IMR-90 (cell line): Measurements from ENCODE around the gene WIPF2. TPM values are rescaled to one million over a fixed set of nuclear protein-coding genes. Genes with fewer than 3 reads are reported as not detected.

Source experiments
- ATAC-seq: fragments of 200-7000 bp; cut with Tn5 transposase; 2 replicates; pipeline ENCODE4 v1.9.1; 2020; ENCODE audit warnings: low read depth, mild to moderate bottlenecking, moderate library complexity
- BruUV-seq: library from RNA; stranded (reverse); fragments of 400-500 nt; replicated peaks from 2 replicates; lab custom pipeline; 2021; lab: Mats Ljungman, UMichigan
- CTCF ChIA-PET: fragments of 300-600 bp; formaldehyde crosslinking; extraction: SDS; loops from one replicate; lab custom pipeline; 2021; ENCODE audit warnings: antibody characterized with exemption; lab: Yijun Ruan, JAX
- POLR2A ChIA-PET: fragments of 300-600 bp; sonication (Branson Sonifier 250); formaldehyde crosslinking; loops from one replicate; lab custom pipeline; 2022; ENCODE audit warnings: antibody characterized with exemption; ENCODE audit not compliant: unreplicated experiment; lab: Charles Lee
- DNase-seq: peaks from one replicate; pipeline ENCODE4 v3.0.0; 2013
- H2AFZ ChIP-seq: replicated peaks from 2 replicates; pipeline ENCODE3; 2013; ENCODE audit warnings: low read length, mild to moderate bottlenecking; ENCODE audit not compliant: poor library complexity
- H2AK5ac ChIP-seq: 2 replicates; pipeline ENCODE4 v1.6.1; 2013; ENCODE audit warnings: low read depth, low read length, inconsistent platforms
- H2AK9ac ChIP-seq: replicated peaks from 2 replicates; pipeline ENCODE3; 2013; ENCODE audit warnings: mild to moderate bottlenecking, low read depth, low read length, moderate library complexity; ENCODE audit not compliant: poor library complexity
- H2BK120ac ChIP-seq: 2 replicates; pipeline ENCODE4 v1.6.1; 2013; ENCODE audit warnings: low read depth, low read length, inconsistent platforms
- H2BK15ac ChIP-seq: 3 replicates; pipeline ENCODE4 v1.6.1; 2013; ENCODE audit warnings: low read depth, low read length, inconsistent platforms
- H2BK20ac ChIP-seq: 2 replicates; pipeline ENCODE4 v1.6.1; 2013; ENCODE audit warnings: low read depth, mild to moderate bottlenecking, inconsistent platforms, low read length, moderate library complexity
- H2BK5ac ChIP-seq: 2 replicates; pipeline ENCODE4 v1.6.1; 2013; ENCODE audit warnings: mild to moderate bottlenecking, low read depth, low read length, inconsistent platforms; ENCODE audit not compliant: poor library complexity, severe bottlenecking
- H3K14ac ChIP-seq: replicated peaks from 2 replicates; pipeline ENCODE4 v1.6.1; 2013; ENCODE audit warnings: low read depth, low read length, inconsistent platforms
- H3K18ac ChIP-seq: 2 replicates; pipeline ENCODE4 v1.6.1; 2013; ENCODE audit warnings: low read depth, low read length, control low read depth
- H3K23ac ChIP-seq: 2 replicates; pipeline ENCODE4 v1.6.1; 2013; ENCODE audit warnings: low read depth, low read length, inconsistent platforms
- H3K27ac ChIP-seq: 2 replicates; pipeline ENCODE4 v1.5.1; 2013; ENCODE audit warnings: mild to moderate bottlenecking, control low read depth, low read length; ENCODE audit not compliant: insufficient read depth
- H3K27me3 ChIP-seq: 2 replicates; pipeline ENCODE4 v1.6.1; 2013; ENCODE audit warnings: low read length; ENCODE audit not compliant: control insufficient read depth, insufficient read depth
- H3K36me3 ChIP-seq: 2 replicates; pipeline ENCODE4 v1.6.1; 2013; ENCODE audit warnings: low read length, mixed read lengths; ENCODE audit not compliant: control insufficient read depth, insufficient read depth
- H3K4ac ChIP-seq: 2 replicates; pipeline ENCODE4 v1.6.1; 2013; ENCODE audit warnings: low read depth, low read length, inconsistent platforms
- H3K4me1 ChIP-seq: 2 replicates; pipeline ENCODE4 v1.6.1; 2013; ENCODE audit warnings: low read length, mixed read lengths; ENCODE audit not compliant: control insufficient read depth, insufficient read depth
- H3K4me2 ChIP-seq: 2 replicates; pipeline ENCODE4 v1.6.1; 2013; ENCODE audit warnings: low read depth, mild to moderate bottlenecking, control low read depth, low read length, moderate library complexity
- H3K4me3 ChIP-seq: 2 replicates; pipeline ENCODE4 v1.5.1; 2013; ENCODE audit warnings: low read depth, mild to moderate bottlenecking, control low read depth, low read length, moderate library complexity; ENCODE audit not compliant: insufficient read depth
- H3K56ac ChIP-seq: 2 replicates; pipeline ENCODE4 v1.6.1; 2013; ENCODE audit warnings: low read length, inconsistent platforms; ENCODE audit not compliant: insufficient read depth; ENCODE audit errors: extremely low read depth
- H3K79me1 ChIP-seq, 2 experiments: 2 replicates each; pipeline ENCODE4 v1.6.1; 2013; ENCODE audit warnings: low read length in 2 of 2, inconsistent platforms in 1 of 2, low read depth in 1 of 2
- H3K9ac ChIP-seq: 2 replicates; pipeline ENCODE4 v1.6.1; 2013; ENCODE audit warnings: low read depth, low read length, control low read depth
- H3K9me1 ChIP-seq: 2 replicates; pipeline ENCODE4 v1.6.1; 2013; ENCODE audit warnings: low read length, inconsistent platforms; ENCODE audit not compliant: insufficient read depth
- H3K9me3 ChIP-seq: 2 replicates; pipeline ENCODE4 v1.6.1; 2013; ENCODE audit warnings: low read length; ENCODE audit not compliant: control insufficient read depth, insufficient read depth
- H4K20me1 ChIP-seq: 2 replicates; pipeline ENCODE4 v1.6.1; 2013; ENCODE audit warnings: low read length, inconsistent platforms; ENCODE audit not compliant: insufficient read depth
- H4K5ac ChIP-seq: 2 replicates; pipeline ENCODE4 v1.6.1; 2013; ENCODE audit warnings: mild to moderate bottlenecking, low read depth, low read length, control low read depth
- H4K8ac ChIP-seq, 2 experiments: 2 replicates each; pipeline ENCODE4 v1.6.1; 2013; ENCODE audit warnings: low read depth in 2 of 2, low read length in 2 of 2, control low read depth in 1 of 2, inconsistent platforms in 1 of 2
- H4K91ac ChIP-seq: 2 replicates; pipeline ENCODE4 v1.6.1; 2013; ENCODE audit warnings: low read depth, low read length, inconsistent platforms; ENCODE audit not compliant: insufficient read depth
- BHLHE40 ChIP-seq: fragments of 150-350 bp; IDR thresholded peaks from 2 replicates; pipeline ENCODE4 v1.6.1; 2016; ENCODE audit warnings: mild to moderate bottlenecking, low read depth, low read length
- CHD1 ChIP-seq: IDR thresholded peaks from 2 replicates; pipeline ENCODE4 v1.6.1; 2012; ENCODE audit warnings: low read depth, low read length, improper control_type of control experiment
- CTCF ChIP-seq: conservative IDR thresholded peaks from 2 replicates; pipeline ENCODE4 v1.5.1; 2012; ENCODE audit warnings: mild to moderate bottlenecking, low read depth, low read length, improper control_type of control experiment
- ELK1 ChIP-seq: fragments of 150-350 bp; IDR thresholded peaks from 2 replicates; pipeline ENCODE4 v1.6.1; 2016; ENCODE audit warnings: low read depth, mild to moderate bottlenecking, low read length, moderate library complexity, borderline replicate concordance
- FOS ChIP-seq: fragments of 150-350 bp; IDR thresholded peaks from 2 replicates; pipeline ENCODE4 v1.6.1; 2016; ENCODE audit warnings: low read depth, low read length
- MAFK ChIP-seq: IDR thresholded peaks from 2 replicates; pipeline ENCODE4 v1.6.1; 2012; ENCODE audit warnings: low read depth, low read length, improper control_type of control experiment
- POLR2A ChIP-seq: IDR thresholded peaks from 2 replicates; pipeline ENCODE4 v1.6.1; 2012; ENCODE audit warnings: mild to moderate bottlenecking, low read depth, low read length
- RAD21 ChIP-seq: IDR thresholded peaks from 2 replicates; pipeline ENCODE4 v1.6.1; 2012; ENCODE audit warnings: low read length, improper control_type of control experiment
- RCOR1 ChIP-seq: IDR thresholded peaks from 2 replicates; pipeline ENCODE4 v1.6.1; 2012; ENCODE audit warnings: mild to moderate bottlenecking, low read length, improper control_type of control experiment; ENCODE audit not compliant: insufficient replicate concordance
- SMC3 ChIP-seq: fragments of 150-350 bp; IDR thresholded peaks from 2 replicates; pipeline ENCODE4 v1.6.1; 2016; ENCODE audit warnings: low read depth, mild to moderate bottlenecking, antibody characterized with exemption, low read length, moderate library complexity
- USF2 ChIP-seq: fragments of 150-350 bp; IDR thresholded peaks from 2 replicates; pipeline ENCODE4 v1.6.1; 2017; ENCODE audit warnings: mild to moderate bottlenecking, antibody characterized with exemption, low read length, low read depth
- WGBS, 2 experiments: methylation state at CpG; one replicate each; pipeline versions ENCODE4 v1.1.5 to v1.1.7; 2013; ENCODE audit warnings: missing lambda C conversion rate in 2 of 2; ENCODE audit not compliant: insufficient read length in 1 of 2; ENCODE audit errors: extremely low coverage in 2 of 2; 5-methylcytosine and 5-hydroxymethylcytosine counted together
- dilution Hi-C: fragments of 300-500 bp; cut with HindIII; formaldehyde crosslinking; loops from one replicate; pipeline ENCODE4 v1.14.3; 2018; ENCODE audit warnings: low sequenced_read_pairs; ENCODE audit not compliant: unreplicated experiment
- in situ Hi-C: fragments of 300-500 bp; cut with MboI; formaldehyde crosslinking; loops from 3 replicates; pipeline ENCODE4 v1.14.3; 2019; ENCODE audit warnings: low sequenced_read_pairs, inconsistent platforms, mixed read lengths
- intact Hi-C: fragments of 100-400 bp; cut with micrococcal nuclease; formaldehyde crosslinking; loops from 2 replicates; pipeline ENCODE4 v1.10.0; 2022
- polyA plus RNA-seq, 3 experiments: library from polyadenylated mRNA; depleted of rRNA; stranded (reverse); fragments of >200 nt; gene quantifications; 2 replicates each; pipeline ENCODE4 v1.2.3, GENCODE V29; 2012; ENCODE audit warnings: low replicate concordance in 1 of 3
- total RNA-seq: library from RNA; depleted of rRNA; stranded (reverse); fragments of >200 nt; gene quantifications from 2 replicates; pipeline ENCODE4 v1.2.3, GENCODE V29; 2012

The WIPF2 gene
- total and polyA plus RNA-seq, 2 of the 4 experiments (the other 2 are of a cell fraction) = 2.0 to 8.9 TPM

GRCh38 chr17:40182606-40183005 is 36.5 kb upstream of the WIPF2 start:
- Histone ChIP-seq H3K36me3 (peaks cover 2% of the 10 kb centered on the region; the same call in 1 of the 2 replicates), H2BK20ac (no peak overlapping the region), H4K20me1 (no peaks in the 10 kb centered on the region; the same call in 1 of the 2 replicates), H2BK15ac (no peak overlapping the region), H3K18ac (no peak overlapping the region), H3K9me1 (no peaks in the 10 kb centered on the region), H3K4me1 (peaks cover 11% of the 10 kb centered on the region), H3K4me2 (no peak overlapping the region), H3K4me3 (no peak overlapping the region), H3K9ac (no peak overlapping the region), H3K27ac (no peak overlapping the region), H3K56ac (no peak overlapping the region), H3K23ac (no peak overlapping the region), H2BK5ac (no peak overlapping the region), H3K4ac (no peak overlapping the region), H2AK5ac (no peak overlapping the region), H3K27me3 (no peaks in the 10 kb centered on the region), H4K8ac (no peak overlapping the region), H3K79me1 (no peaks in the 10 kb centered on the region), H2AFZ (no peak overlapping the region), H3K9me3 (no peaks in the 10 kb centered on the region), H3K14ac (no peak overlapping the region), H4K91ac (no peak overlapping the region), H2BK120ac (no peak overlapping the region), H2AK9ac (no peak overlapping the region), H4K5ac (no peak overlapping the region)
- ChIA-PET POLR2A (no interaction called here), CTCF (interaction anchor here (1.0 kb wide), 1 partner anchor 62 kb away, joined by 4 read pairs; no protein-coding TSS in a partner anchor)
- in situ Hi-C loops = no loop called here
- no peak for DNase-seq
- dilution Hi-C loops = no loop called here
- no TSS peak for BruUV-seq
- TF ChIP-seq ELK1 (no peak), FOS (no peak), SMC3 (no peak), POLR2A (no peak), MAFK (no peak), CHD1 (no peak), USF2 (no peak), CTCF (no peak), RAD21 (no peak), BHLHE40 (no peak), RCOR1 (no peak)
- intact Hi-C loops = no loop called here
- no peak for ATAC-seq
- WGBS, 2 experiments = 87% methylated on average over 5 of the region's 6 CpGs; no CpG with 5 or more reads in 1 of the 2 experiments
